ENCODE measurements around the gene GRIA3.

Gene GRIA3

DNA sequence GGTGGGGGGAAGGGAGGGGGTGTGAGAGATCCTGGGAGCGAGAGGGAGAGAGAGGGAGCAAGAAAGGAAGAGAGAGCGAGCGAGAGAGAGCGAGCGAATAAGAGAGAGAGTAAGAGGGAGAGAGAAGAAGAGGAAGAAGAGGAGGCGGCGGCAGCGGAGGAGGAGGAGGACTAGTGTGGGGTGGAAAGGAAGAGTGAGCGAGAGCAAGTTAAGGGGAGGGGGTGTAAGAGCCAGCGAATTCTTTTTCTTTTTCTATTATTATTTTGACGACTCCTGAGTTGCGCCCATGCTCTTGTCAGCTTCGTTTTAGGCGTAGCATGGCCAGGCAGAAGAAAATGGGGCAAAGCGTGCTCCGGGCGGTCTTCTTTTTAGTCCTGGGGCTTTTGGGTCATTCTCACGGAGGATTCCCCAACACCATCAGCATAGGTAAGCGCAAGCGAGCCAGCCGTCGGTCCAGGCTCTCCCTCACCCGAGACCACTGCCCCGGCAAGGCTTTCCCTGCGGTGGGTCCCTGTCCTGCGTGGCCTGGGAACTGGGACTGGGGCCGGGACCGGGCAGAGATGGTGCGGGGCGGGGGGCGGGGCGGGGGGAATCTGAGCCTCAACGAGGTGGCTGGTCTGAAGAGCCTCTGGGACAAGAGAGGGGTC, at the start of gene GRIA3:
Gene GRIA3 (plus strand): TSS at position 60 of the 647 bp plus-strand sequence. CDS start 258 bp downstream, at position 318.
- peak; percentile 43 for DNase-seq (ENCODE audit: low spot score)

DNA sequence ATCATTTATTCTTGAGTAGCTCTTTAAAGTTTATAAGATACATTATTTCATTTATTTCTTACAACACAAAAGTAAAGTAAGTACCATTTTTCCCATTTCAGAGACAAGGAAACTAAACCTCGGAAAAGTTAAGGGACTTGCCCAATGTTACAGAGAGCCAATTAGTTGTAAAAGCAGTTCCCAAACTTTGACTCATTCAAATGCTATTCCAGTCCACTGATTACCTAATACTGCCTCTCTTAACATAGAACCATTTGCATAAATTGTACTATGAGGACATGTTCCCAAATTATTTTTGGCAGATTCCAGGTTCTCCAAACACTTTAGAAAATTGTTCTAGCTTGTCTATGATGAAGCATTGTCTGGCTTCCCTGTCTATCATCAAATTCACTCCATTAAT, 45.6 kb upstream of the GRIA3 start:
- peak; percentile 5 for DNase-seq (ENCODE audit: low spot score)

GRCh38 chrX:123140454-123140853, 43.6 kb upstream of the GRIA3 start:
- DNase-seq (ENCODE audit: low spot score) = no peak

- no peak for DNase-seq (ENCODE audit: low spot score)
These were observed 43.2 kb upstream of the GRIA3 start for GRCh38 chrX:123140904-123141303.

DNA sequence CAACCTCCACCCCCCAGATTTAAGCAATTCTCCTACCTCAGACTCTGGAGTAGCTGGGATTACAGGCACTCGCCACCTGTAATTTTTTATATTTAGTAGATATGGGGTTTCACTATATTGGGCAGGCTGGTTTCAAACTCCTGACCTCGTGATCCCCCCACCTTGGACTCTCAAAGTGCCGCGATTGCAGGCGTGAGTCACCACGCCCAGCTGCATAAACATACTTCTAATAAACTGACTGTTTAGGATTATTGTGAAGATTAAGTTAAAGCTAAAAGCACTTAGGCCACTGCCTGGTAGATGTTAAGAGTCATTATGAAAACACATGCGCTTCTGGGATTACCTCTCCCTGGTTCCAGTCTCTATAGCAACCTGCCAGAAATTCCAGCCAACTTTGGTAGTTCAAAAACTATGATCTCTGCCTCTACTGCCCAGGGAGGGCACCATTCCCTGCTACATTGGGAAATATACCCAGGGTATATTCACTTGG, 30.2 kb upstream of the GRIA3 start:
- no peak for DNase-seq (ENCODE audit: low spot score)

DNA sequence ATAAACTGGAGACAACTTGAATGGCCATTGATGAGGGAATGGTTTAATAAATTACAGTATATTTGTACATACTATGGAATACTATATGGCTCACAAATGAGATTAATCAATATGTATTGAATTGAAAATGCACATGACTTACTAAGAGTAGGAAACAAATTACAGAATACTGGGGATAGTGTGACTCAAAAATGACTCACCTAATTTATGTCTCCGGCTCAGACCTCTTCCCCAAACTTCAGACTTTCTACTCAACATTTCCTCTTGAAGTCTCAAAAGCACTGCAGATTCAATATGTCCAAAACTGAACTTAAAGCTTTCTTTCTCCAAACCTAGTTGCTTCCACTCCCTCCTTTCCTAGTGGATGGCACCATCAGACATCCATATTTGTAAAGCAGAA, 28.8 kb upstream of the GRIA3 start:
- DNase-seq (ENCODE audit: low spot score) = no peak

GRCh38 chrX:123157586-123157985, 26.5 kb upstream of the GRIA3 start:
- no peak for DNase-seq (ENCODE audit: low spot score)

GRCh38 chrX:123159403-123159802, 24.7 kb upstream of the GRIA3 start:
- DNase-seq (ENCODE audit: low spot score) = no peak

- no peak for DNase-seq (ENCODE audit: low spot score)
These were observed 16.5 kb upstream of the GRIA3 start for GRCh38 chrX:123167621-123168020.

DNA sequence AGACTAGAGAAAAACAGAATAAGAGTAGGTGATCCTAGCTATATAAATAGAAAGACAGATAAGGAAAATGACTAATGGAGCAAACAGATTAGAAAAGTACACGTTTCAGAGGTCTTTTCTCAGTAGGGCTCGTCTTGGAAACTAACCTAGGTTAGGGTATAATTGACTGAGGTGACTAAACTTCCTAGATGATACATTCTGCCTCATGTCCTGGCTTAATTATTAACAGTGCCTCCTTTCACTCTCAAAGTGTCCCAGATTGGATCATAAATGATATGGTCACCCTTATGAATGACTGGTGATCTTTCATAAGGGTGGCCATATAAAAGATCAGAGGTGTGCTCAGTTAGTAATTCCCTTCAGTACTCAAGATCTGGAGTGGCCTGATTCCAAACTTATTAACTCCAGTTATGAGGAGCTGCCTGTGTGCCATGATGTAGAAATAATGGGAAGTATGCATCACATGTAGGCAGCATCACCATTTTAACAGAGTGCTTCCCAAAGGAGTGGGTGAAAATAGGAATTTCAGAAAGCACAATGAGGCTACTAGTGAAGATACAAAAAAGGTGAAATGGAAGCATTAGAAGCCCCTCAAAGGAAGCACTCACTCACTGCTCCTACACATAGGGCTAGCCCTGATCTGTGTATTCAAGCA, 14.7 kb upstream of the GRIA3 start:
- no peak for DNase-seq (ENCODE audit: low spot score)

DNA sequence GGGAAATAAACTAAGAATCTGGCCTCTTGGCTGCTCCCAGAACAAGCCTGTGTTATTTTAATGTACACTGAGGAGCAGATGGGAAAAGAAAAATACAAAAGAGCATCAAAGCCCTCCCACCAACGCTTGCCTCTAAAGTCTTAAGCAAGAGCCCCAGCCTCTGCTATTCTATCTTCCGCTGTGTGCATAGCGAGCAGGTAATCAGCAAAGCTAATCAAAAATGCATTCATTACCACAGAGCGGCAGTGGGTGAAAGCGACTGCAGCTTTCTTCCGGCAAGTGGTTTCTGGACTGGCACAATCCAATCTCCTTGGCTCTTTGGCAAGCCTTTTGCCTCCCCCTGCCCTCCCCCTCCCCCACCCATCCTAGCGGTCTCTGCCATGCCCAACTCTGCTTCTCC, 13.5 kb upstream of the GRIA3 start:
- no peak for DNase-seq (ENCODE audit: low spot score)

- no peak for DNase-seq (ENCODE audit: low spot score)
These were observed 12.3 kb upstream of the GRIA3 start for GRCh38 chrX:123171781-123172180.

DNA sequence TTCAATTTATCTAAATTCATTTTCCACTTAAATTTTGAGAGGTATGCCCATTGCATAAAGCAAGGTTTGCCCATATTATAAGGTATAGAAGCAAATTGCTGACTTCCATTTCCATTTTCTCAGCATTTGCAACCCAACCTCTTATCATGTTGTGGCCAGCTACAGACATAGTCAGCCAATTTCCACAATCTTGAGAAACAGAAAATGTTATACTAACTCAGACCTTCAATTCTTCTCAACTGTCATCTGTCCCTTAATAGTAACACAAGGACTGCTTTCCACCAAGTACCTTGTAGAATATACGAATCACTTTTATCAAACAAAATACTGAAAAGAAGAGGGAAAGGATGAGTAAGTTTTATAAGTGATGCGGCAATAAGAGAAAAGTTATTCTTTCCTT, 11.2 kb upstream of the GRIA3 start:
- DNase-seq (ENCODE audit: low spot score) = no peak

GRCh38 chrX:123173833-123174232, 10.2 kb upstream of the GRIA3 start:
- no peak for DNase-seq (ENCODE audit: low spot score)

GRCh38 chrX:123175366-123176122, 8.5 kb upstream of the GRIA3 start:
- no peak for DNase-seq (ENCODE audit: low spot score)

GRCh38 chrX:123181233-123181914, 2.7 kb upstream of the GRIA3 start:
- no peak for DNase-seq (ENCODE audit: low spot score)

- DNase-seq (ENCODE audit: low spot score) = peak; percentile 7
These were observed 793 bp downstream of the GRIA3 start for GRCh38 chrX:123184866-123185276.

- DNase-seq (ENCODE audit: low spot score) = peak; percentile 3
These were observed 1.6 kb downstream of the GRIA3 start for GRCh38 chrX:123185721-123186120.

GRCh38 chrX:123186801-123187200, 2.7 kb downstream of the GRIA3 start:
- no peak for DNase-seq (ENCODE audit: low spot score)

- DNase-seq (ENCODE audit: low spot score) = peak; percentile 32
These were observed 4.0 kb downstream of the GRIA3 start for GRCh38 chrX:123188081-123188480.

DNA sequence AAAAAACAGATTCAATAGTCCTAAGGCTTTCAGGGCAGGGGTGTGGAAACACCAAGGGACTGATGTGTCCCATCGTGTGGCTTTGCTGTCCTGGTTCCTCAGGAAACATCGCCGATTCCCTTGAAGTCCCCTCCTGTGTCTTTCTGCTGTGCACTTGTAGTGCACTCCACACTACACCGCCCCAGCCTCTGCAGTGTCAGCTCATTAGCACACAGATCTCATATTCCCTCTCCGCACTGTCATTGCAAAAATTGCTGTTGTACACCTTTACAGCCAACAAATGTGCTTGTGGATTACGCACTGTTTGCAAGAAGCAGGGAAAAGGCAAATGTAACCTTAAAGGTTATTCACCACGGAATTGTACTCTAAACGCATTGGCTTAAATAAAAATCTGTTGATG, 5.3 kb downstream of the GRIA3 start:
- DNase-seq (ENCODE audit: low spot score) = no peak

DNA sequence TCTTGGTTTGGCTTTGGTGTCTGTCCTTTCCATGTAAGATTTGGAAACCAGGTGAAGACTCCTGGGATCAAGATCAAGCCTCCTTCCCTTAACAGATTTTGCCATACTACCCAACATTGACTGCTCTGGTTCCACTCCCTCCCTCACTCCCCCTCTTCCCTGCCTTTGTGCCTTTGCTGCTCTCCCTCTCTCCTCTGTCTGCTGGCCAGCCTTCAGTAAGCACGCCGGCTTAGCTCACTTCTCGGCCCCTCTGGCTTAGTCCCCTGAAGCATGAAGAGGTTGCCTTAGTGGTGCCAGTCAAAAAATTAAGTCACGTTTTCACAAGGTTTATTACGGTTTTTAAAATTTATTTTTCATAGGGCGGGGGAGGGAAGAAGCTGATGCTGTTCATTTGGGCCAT, 6.0 kb downstream of the GRIA3 start:
- DNase-seq (ENCODE audit: low spot score) = no peak

All from Ammon's horn (tissue), 1 donor.